ENCODE results near the gene NATD1.

DNA sequence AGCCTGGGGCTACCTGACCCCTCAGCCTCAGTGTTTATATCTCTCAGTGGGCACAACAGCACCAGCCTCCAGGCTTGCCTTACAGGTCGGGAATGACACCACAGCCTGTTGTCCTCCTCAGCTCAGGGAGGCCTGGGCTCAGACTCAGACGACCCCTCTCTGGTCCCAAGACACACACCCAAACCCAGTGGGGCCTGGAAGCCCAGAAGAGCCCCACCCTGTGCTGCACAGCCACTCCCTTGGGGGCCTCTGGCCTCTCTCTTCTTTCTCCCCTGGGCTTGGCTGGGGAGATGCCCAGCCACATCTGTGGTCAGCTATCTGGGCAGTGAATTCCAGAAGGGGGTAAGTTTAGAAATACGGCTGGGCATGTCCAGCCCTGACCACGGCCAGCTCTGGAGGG lies 2.4 kb downstream of the NATD1 start:
- TF ChIP-seq CTCF (IDR thresholded peaks at IDR 0.05) (no peak), NRF1 (IDR thresholded peaks at IDR 0.05; ENCODE audit: low read depth, low read length) (no peak), MEF2A (IDR thresholded peaks at IDR 0.05; ENCODE audit: borderline replicate concordance, low read depth) (no peak), REST (IDR thresholded peaks at IDR 0.05; ENCODE audit: low read depth, low read length) (no peak), GABPA (IDR thresholded peaks at IDR 0.05; ENCODE audit: low read depth) (no peak), RAD21 (IDR thresholded peaks at IDR 0.05; ENCODE audit: low read length) (no peak), JUND (IDR thresholded peaks at IDR 0.05) (no peak), RFX5 (IDR thresholded peaks at IDR 0.05; ENCODE audit: low read length) (no peak), FOXM1 (IDR thresholded peaks at IDR 0.05; ENCODE audit: low read depth) (no peak), TAF1 (IDR thresholded peaks at IDR 0.05; ENCODE audit: borderline replicate concordance, low read depth, low read length) (no peak)
- TF ChIP-seq, protein P1, sequence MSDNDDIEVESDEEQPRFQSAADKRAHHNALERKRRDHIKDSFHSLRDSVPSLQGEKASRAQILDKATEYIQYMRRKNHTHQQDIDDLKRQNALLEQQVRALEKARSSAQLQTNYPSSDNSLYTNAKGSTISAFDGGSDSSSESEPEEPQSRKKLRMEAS (IDR thresholded peaks at IDR 0.05; ENCODE audit: low read depth), result no peak

Measured in SK-N-SH (cell line).